Testis (tissue), 3 donors: ENCODE data around the gene LRRC49. TPM values are rescaled to one million over a fixed set of nuclear protein-coding genes. Genes with fewer than 3 reads are reported as not detected.
"Not testable (repeated sequence)": the region's sequence is repeated elsewhere in the genome, so short reads cannot be mapped to it uniquely, and the experiment has no call there.

Source experiments
- DNase-seq: peaks from one replicate; pipeline ENCODE4 v3.0.0-alpha.2; 2019
- H3K27ac ChIP-seq, 2 donors: fragments of 200-600 bp; sonication (generic); one replicate each; pipeline ENCODE4 v1.5.1; 2019
- H3K27me3 ChIP-seq: fragments of 200-600 bp; sonication (generic); one replicate; pipeline ENCODE4 v1.5.1; 2019
- H3K36me3 ChIP-seq: fragments of 200-600 bp; sonication (generic); one replicate; pipeline ENCODE4 v1.5.1; 2017; ENCODE audit warnings: low read depth; ENCODE audit errors: missing control alignments
- H3K4me1 ChIP-seq: fragments of 200-600 bp; sonication (generic); one replicate; pipeline ENCODE4 v1.5.1; 2019
- H3K4me3 ChIP-seq, 2 donors: fragments of 200-600 bp; sonication (generic); one replicate each; pipeline ENCODE4 v1.5.1; 2017 to 2019
- H3K9me3 ChIP-seq: fragments of 200-600 bp; sonication (generic); one replicate; pipeline ENCODE4 v1.5.1; 2017
- CTCF ChIP-seq, 3 experiments: fragments of 450-650 bp in 2 of 3; fragments of 200-600 bp in 1 of 3; sonication (generic) in 1 of 3; IDR thresholded peaks; one replicate each; pipeline ENCODE4 v1.5.1; 2016 to 2019; ENCODE audit warnings: antibody characterized with exemption in 3 of 3, mild to moderate bottlenecking in 2 of 3, moderate library complexity in 1 of 3
- POLR2A ChIP-seq: fragments of 450-650 bp; IDR thresholded peaks from one replicate; pipeline ENCODE4 v1.6.1; 2017; ENCODE audit warnings: antibody characterized with exemption, mild to moderate bottlenecking, moderate library complexity
- WGBS, 2 donors: methylation state at CpG; one replicate each; pipeline ENCODE4 v1.1.5; 2018; 5-methylcytosine and 5-hydroxymethylcytosine counted together
- intact Hi-C: fragments of 100-400 bp; cut with DNase I; formaldehyde crosslinking; loops from one replicate; pipeline ENCODE4 v1.15.1; 2023; ENCODE audit warnings: low total_unique reads
- polyA plus RNA-seq: library from polyadenylated mRNA; stranded (reverse); fragments of 350-450 nt; fragmentation: Illumina TruSeq; extraction: RNeasy Lipid Tissue Mini Kit (QIAGEN cat#74804); gene quantifications from one replicate; pipeline ENCODE4 v1.2.3, GENCODE V29; 2014; ENCODE audit warnings: low read depth, low replicate concordance; ENCODE audit not compliant: insufficient read depth
- total RNA-seq, 2 donors: library from RNA; depleted of rRNA; stranded (reverse); fragments of >200 nt; gene quantifications; one replicate each; pipeline ENCODE4 v1.2.3, GENCODE V29; 2016

The LRRC49 gene
- total and polyA plus RNA-seq, 3 donors from 2014 or later: 19.9 to 35.4 (median 22.4) TPM

- 84% methylated on average over 7 of the region's 7 CpGs for WGBS, 2 donors
- no peak for DNase-seq
- H3K4me1 ChIP-seq: peaks cover 16% of the 10 kb centered on the region
Observed at GRCh38 chr15:70856177-70856883, 36.3 kb upstream of the LRRC49 start.

GRCh38 chr15:70856884-70857561, 35.6 kb upstream of the LRRC49 start:
- intact Hi-C loops: no loop called here
- Histone ChIP-seq H3K4me3 (no peak overlapping the region), H3K9me3 (no peaks in the 10 kb centered on the region), H3K27me3 (no peaks in the 10 kb centered on the region), H3K4me1 (peaks cover 16% of the 10 kb centered on the region), H3K36me3 (no peaks in the 10 kb centered on the region), H3K27ac (peak overlapping the region in 1 of 2 donors; percentile 51)
- TF ChIP-seq POLR2A (no peak), CTCF (IDR thresholded peaks at IDR 0.05) (no peak)
- 76 to 84% methylated on average over 5 of the region's 5 CpGs for WGBS, 2 donors
- peak; percentile 69 for DNase-seq

More at GRCh38 chr15:70856177-70856883, 36.3 kb upstream of the LRRC49 start:
- Histone ChIP-seq H3K27ac (peak overlapping the region in 1 of 2 donors; percentile 51), H3K9me3 (no peaks in the 10 kb centered on the region), H3K27me3 (no peaks in the 10 kb centered on the region), H3K36me3 (no peaks in the 10 kb centered on the region), H3K4me3 (no peak overlapping the region)
- intact Hi-C loops: no loop called here
- TF ChIP-seq POLR2A: no peak
- no peak for TF ChIP-seq CTCF (IDR thresholded peaks at IDR 0.05)

- H3K27me3 ChIP-seq: no peaks in the 10 kb centered on the region
- no peak overlapping the region for H3K27ac ChIP-seq
- no peaks in the 10 kb centered on the region for H3K36me3 ChIP-seq
- H3K4me3 ChIP-seq: no peak overlapping the region
- intact Hi-C loops: no loop called here
- DNase-seq: no peak
- H3K4me1 ChIP-seq: peaks cover 12% of the 10 kb centered on the region
- TF ChIP-seq CTCF (IDR thresholded peaks at IDR 0.05) (no peak), POLR2A (no peak)
- no peaks in the 10 kb centered on the region for H3K9me3 ChIP-seq
- WGBS, 2 donors: 80 to 90% methylated on average over 3 of the region's 3 CpGs
Observed at GRCh38 chr15:70857562-70858285, 34.9 kb upstream of the LRRC49 start.

GRCh38 chr15:70858614-70859321, 33.9 kb upstream of the LRRC49 start:
- intact Hi-C loops: not testable (repeated sequence)

More at GRCh38 chr15:70858614-70859321, 33.9 kb upstream of the LRRC49 start:
- not testable (repeated sequence) for H3K9me3 ChIP-seq, H3K27me3 ChIP-seq, H3K36me3 ChIP-seq, H3K4me3 ChIP-seq, DNase-seq, H3K4me1 ChIP-seq
- whole genome bisulfite sequencing, 2 donors: 82 to 86% methylated on average over 6 to 9 of the region's 9 CpGs
- H3K27ac ChIP-seq: peak overlapping the region in 1 of 2 donors; percentile 31
